HG03196 (cell line): ENCODE measurements around the gene PGP.

ENCODE experiments used
- ATAC-seq: cut with Tn5 transposase; IDR thresholded peaks from one replicate; pipeline ENCODE4 v1.9.1; 2021; ENCODE audit not compliant: unreplicated experiment

Gene PGP

DNA sequence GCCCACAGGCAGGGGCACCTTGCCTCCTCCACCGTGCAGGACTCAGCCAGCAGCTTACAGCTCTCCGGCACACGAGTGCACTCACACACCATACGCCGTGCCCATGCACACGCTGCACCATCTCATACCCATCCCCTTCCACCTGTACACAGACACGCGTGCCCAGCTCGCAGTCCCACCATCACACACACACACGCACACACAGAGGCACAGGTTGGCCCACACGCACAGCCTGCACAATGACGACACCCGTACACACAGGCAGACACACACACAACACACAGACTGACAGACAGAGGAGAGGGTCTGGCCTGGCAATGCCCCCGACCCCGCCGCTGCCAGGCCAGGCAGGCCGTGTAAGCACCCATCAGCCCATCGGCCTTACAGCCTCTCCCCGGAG is 30.3 kb downstream of the PGP start:
- no peak for ATAC-seq

DNA sequence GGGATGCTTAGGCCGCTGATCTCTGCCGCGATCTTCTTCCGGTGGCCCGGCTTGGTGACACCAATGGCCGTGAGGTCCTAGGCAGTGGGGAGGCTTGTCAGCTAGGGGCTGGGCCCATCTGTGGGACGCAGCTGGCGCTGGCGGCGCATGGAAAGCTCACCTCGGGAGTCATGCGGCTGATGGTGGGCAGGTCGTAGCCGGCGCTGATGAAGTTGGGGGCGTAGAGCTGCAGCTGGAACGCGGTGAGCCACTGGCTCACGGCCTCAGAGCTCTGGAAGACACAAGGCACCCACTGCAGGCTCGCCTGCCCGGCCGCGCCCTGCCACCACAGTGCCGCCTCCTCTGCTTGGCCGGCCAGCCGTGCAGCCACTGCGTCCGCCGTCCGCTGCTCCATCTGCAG is 31.0 kb downstream of the PGP start:
- no peak for ATAC-seq

DNA sequence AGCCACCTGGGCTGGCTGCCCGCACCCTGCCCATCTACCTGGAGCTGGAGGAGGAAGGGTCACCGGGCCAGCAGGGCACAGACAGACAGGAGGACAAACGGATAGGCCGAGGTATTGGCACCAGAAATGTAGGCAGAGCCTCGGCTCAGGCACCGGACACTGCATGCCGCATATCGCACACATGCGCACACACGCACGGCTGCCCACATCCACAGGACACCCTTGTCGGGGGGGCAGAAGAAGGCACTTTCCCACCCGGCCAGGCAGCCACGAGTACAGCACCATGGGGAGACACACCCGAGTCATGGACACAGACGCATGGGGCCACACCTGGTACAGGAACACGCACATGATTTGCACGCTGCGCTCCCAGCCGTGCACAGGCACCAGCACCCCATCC is 32.7 kb downstream of the PGP start:
- no peak for ATAC-seq

DNA sequence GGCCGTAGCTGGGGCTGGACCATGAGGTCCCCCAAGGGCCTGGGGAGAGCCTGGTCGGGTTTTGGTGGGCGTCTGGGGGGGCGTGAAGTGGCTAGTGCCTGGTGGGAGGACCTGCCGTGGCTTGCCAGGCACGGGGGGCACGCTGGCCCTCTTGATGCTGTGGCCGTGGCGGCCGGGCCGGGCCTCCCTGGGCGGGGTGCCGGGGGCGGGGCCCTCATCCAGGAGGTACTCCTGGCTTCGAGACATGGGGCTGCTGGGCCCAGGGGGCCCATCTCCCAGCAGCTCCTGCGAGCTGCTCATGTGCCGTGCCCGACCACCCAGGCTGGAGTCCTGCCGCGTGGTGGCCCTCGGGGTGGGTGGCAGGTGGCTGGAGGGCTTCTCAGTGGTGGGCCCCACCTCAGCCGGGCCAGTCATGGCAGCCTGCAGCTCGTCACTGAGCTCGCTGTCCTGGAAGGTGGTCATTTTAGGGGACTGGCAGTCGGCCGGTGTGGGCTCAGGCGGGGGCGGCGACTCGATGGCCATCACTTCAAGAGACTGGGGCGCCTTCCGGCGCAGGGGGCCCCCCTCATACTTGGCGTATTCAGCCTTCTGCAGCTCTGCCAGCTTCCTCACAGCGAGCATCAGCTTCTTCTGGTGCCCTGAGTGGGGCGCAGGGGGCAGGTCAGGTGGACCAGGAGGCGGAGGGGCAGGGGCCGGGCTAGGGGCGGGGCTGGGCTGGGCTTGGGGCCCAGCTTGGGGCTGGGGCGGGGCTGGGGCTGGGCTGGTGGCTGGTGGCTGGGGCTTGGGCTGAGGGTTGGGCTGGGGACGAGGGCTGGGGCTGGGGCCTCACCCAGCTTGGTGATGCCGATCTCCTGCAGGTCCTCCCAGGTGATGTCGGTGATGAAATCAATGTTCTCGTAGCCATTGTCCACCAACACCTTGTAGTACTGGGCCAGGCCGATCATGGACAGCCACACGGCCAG is 33.4 kb downstream of the PGP start:
- ATAC-seq, result no peak

DNA sequence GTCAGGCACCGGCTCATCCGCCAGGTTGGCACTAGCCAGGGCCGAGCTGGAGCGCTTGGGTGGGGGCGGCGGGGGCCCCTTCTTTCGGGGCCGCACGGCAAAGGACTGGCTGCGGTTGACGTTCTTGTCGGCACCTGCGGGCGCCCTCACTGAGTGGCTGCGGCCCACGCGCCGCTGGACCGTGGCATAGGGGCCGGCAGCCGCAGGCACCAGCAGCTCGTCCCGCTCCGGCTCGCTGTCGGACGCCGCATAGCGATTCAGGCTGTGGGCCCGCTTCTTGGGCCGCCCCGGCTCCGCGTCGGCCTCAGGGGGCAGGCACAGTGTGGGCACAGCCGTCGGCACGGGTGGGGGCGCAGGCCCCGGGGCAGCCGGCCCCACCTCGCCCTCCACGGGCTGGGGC is 34.2 kb downstream of the PGP start:
- ATAC-seq, result no peak

DNA sequence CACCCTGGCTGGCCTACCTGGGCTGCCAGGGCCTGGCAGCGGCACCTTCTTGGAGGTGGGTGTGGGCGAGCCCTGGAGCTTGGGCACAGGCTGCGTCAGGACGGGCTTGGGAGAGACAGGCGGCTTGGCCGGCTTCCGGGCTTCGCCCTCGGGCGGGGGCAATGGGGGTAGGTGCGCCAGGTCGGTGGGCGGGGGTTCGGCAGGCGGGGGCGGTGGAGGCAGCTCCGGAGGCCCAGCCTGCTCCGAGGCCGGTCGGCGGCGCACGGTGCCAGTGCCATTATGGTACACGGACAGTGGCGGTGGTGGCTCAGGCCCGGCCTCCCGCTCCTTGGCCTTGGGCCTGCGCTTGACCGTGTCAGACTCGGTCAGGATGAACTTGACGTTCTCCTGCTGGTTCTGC is 35.1 kb downstream of the PGP start:
- ATAC-seq, result no peak

DNA sequence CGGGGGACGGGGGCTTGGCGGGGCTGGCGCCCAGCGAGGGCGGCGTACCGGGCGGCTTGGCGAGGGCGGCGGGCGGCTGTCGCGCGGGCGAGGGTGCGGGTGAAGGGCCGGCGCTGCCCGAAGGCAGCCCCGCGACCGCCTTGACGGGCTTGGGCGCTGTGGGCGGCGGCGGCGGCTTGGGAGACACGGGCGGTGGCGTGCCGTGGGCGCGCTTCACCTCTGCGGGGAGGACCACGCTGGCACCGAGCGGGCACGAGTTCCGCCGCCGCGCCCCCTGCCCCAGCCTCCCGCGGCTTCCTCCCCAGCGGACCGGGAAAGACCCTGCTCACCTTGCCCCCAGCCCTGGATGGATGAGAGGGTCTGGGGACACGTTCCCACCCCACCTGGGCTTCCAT is 35.5 kb downstream of the PGP start:
- ATAC-seq, result no peak

DNA sequence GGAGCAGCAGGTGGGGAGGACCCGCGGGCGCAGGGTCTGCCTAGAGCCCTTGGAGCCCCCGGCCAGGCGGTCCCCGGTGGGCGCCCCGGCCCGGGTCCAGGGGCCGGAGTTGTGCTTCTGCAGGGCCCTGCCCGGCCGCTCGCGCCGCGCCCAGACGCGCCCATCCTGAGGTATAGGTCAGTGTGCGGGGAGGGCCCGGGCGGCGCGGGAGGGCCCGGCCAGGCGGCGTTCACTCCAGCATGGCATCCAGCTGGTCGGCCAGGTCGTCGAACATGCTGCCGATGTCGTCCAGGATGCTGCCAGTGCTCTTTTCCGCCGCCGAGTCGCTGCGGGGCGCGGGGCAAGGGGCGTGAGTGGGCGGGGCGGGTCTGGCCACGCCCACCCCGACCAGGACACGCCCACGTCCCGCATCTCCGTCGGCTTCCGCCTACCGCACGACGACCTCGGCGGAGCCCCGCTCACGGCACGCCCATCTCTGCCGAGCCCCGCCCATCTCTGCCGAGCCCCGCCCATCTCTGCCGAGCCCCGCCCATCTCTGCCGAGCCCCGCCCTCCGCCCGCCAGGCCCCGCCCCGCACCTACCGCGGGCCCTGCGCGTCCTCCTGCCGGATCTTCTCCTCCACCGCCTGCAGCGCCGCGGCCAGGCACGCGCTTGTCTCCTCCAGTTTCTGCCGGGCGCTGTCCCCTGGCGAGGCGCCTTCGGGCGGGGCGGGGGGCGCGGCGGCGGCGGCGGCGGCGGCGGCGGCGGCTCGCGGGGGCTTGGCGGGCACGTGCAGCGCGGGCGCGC is 36.1 kb downstream of the PGP start:
- no peak for ATAC-seq

DNA sequence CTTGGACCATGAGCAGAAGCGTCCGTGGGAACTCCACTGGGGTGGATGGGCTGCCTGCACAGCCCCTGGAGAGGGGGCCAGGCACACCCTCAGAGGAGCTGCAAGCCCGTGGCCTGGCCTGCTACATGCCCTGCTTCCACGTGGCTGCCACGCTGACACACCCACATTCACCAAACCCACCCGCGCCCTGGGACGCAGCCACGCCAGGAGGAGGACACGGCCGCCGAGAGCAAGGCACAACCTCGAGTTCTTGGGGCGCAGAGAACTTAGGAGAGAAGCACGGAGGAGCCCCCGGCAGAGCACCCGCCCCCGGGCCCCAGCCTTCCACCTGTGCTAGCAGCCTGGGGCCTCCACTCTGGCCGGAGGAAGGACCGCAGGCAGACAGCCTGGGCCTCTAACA is 37.1 kb downstream of the PGP start:
- no peak for ATAC-seq

DNA sequence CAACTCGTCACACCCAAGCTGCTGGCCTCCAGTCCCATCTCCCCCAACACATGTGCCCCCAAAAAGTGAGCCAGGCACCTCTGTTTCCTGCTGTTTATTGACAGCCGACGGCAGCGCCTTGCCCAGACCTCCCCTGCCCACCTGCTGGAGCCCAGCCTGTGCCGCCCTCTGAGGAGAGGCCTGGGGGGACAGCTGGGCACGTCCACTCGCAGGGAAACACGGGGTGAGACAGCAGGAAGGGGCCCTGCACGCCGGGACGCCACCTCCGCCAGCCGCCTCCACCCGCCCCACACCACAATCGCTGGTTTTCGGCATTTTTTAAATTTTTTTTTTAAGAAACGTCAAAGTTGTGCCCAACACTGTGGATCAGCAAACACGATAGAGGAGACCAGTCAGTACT is 37.5 kb downstream of the PGP start:
- ATAC-seq, result no peak

DNA sequence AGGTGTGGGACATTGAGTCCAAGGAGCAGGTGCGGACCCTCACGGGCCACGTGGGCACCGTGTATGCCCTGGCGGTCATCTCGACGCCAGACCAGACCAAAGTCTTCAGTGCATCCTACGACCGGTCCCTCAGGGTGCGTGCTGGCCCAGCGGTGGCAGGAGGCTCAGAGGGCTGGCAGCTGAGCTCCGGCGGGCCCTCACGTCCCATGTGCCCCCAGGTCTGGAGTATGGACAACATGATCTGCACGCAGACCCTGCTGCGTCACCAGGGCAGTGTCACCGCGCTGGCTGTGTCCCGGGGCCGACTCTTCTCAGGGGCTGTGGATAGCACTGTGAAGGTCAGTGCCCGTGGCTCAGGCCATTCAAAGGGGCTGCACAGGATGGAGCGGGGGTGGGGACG is 38.6 kb downstream of the PGP start:
- no peak for ATAC-seq

DNA sequence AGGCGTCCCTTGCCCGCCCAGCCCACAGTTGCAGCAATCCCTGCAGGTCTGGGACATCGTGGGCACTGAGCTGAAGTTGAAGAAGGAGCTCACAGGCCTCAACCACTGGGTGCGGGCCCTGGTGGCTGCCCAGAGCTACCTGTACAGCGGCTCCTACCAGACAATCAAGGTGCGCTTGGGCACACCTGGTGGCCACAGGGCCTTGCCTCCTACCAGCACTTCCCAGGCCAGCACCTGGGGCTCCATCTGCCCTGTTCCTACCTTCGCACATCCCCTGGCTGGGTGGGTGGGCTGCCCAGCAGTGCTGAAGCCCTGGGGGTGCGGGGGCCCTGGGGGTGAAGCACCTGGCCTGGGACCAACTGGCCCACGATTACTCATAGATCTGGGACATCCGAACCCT is 39.2 kb downstream of the PGP start:
- no peak for ATAC-seq

DNA sequence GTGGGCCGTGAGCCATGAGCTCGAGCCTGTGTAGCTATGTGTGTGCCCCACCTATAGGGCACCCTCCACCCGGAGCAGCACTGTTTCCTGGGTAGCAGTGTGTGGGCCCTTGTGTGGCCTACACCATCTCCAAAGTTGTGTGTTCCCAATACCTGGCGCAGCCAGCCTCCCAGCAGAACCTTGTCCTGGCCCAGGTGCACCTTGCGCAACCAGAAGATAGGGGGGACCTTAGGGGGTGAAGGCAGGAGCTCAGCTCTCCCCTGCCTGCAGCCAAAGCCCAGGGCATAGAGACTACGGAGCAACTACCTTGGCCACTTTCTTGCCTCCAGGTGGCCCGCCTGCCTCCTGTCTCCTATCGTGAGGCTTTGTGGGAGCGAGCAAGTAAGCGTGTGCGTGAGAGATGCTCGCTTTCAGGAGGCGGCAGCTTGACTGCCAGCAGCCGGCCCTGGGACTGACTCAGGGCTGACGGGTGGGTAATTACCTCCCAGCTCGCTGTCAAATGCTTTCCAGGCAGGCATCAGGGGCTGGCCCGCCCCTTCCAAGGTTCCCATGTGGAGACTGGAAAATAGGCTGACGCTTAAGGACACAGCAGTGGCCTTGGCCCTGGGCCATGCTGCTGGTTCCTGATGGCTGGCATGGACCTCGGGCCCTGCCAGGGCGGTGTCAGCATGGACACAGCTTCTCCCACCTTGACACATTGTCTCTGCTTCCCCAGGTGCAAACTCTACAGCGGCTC is 40.1 kb downstream of the PGP start:
- no peak for ATAC-seq

DNA sequence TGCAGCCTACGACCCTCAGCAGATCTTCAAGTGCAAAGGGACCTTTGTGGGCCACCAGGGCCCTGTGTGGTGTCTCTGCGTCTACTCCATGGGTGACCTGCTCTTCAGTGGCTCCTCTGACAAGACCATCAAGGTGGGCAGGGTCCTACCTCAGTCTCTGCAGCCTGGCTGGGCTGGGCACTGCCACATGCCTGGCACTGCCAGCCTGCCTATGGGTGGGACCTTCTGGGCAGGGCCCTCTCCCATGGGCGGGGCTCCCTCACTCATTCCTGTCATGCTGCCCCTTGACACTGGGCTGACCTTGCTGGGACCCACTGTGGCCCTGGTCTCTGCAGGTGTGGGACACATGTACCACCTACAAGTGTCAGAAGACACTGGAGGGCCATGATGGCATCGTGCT is 40.7 kb downstream of the PGP start:
- ATAC-seq, result no peak

DNA sequence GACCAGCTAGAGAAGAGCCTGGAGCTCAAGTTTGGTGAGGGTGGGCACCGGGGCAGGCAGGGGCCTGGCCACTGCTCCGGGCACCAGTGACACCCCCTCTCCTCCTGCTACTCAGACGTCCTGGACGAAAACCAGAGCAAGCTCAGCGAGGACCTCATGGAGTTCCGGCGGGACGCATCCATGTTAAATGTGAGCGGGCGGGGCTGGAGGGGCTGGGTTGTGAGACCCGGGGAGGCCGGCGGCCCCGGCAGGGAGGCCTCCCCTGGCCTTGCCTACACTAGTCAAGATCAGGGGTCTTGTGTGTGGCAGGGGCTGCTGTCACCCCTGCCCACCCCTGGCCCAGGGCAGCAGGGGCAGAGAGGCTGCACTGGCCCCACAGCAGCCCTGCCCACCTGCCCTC is 41.3 kb downstream of the PGP start:
- no peak for ATAC-seq

DNA sequence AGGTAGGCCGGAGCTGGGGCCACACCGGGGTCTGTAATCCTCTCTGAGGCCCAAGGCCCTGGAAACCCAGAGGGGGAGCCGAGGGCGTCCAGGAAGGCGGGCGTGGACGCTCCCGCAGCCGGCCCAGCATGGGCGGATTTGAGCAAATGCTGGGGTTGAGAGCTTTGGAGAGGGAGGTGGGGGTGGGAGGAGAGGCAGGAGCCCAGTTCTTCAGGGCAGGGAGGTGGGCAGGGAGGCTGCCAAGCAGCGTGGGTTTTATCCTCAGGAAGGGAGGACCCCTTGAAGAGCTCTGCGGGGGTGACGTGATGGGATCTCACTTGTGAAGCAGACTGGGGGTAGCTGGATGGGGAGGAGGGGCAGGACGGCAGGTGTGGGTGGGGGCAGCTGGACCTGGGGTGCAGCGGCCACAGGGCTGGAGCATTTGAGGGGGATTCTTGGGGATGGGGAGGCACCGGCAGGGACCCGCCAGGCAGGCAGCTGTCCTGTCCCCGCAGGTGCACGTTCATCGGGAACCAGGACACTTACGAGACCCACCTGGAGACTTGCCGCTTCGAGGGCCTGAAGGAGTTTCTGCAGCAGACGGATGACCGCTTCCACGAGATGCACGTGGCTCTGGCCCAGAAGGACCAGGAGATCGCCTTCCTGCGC is 41.8 kb downstream of the PGP start:
- ATAC-seq, result no peak

DNA sequence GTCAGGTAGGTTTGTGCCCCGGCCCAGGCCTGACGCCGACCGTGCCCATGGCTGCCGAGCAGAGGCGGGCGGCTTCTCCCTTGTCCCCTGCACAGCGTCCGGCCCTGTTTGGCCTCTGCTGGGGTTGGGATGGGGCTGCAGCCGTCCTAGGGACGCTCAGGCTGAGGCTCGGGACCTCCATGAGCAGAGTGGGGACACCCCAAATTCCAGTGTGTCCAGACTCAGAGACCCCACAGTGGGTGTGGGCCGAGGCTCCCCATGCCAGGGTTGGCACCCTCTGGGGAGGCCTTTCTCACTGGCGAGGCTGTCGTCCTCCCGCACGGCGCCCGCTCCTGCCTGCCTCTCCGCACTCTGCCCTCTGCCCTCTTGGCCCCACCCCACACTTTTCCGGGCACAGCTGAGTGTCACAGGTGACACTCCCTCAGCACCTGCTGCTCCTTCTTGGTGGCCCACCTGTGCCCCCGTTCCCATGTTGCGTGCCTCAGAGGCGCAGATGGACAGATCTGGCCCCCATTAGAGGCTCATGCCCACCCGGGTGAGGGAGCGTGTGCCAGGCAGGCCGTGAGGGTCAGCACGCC is 43.0 kb downstream of the PGP start:
- ATAC-seq, result no peak

DNA sequence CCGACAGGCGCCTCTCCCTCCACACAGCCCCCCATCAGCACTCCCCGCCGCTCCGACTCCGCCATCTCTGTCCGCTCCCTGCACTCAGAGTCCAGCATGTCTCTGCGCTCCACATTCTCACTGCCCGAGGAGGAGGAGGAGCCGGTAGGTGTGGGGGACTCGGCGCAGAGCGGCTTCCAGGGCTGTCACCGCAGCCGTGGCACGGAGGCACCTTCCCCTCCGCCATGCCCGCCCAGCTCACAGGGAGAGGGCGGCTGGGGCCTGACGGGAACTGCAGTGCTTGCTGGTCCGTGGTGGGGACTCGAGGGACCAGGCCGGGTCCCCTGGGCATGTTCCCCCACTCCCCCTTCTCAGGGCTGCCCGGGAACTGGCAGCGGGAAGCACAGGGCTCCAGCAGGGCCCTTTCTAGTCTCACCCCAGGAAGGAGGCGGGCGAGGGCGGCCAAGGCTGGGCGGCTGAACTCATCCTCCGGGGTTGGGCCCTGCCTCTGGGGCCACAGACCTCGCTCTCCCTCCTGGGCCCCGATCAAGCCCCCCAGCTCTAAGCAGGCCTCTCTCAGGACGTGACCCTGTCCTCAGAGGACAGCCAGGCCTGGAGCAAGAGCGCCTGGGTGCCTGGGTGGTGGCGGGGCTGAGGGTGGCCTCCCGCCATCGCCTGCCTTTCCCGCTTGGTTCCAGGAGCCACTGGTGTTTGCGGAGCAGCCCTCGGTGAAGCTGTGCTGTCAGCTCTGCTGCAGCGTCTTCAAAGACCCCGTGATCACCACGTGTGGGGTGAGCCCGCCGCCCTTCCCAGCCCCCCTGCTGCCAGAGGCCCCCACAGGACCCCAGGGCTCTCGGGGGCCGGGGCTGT is 43.8 kb downstream of the PGP start:
- no peak for ATAC-seq

DNA sequence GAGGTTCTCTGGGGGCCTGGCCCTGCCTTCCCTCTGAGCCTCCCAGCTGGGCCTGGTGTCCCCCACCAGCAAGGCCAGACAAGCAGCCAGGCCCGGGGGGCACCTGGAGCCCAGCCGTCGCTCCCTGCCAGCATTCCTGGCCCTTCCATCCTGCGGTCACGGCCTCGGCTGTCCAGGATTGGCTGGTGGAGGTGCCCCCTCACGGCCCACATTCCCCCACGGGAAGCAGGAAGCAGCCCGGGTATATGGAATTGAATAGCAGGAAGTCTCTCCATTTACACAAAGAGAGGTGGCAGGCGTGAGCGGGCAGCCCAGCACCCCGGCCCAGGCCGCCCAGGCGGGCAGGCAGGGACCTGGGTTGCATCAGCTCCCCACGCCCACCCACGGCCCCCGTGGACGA is 44.6 kb downstream of the PGP start:
- ATAC-seq, result no peak
